Stimulated activated effector memory CD8-positive, alpha-beta T cell treated with anti-CD3 and anti-CD28 coated beads, Interleukin-12 subunit alpha, Interleukin-12 subunit beta, amount 100 ng/mL, for 72 hours (primary cell): ENCODE results near the gene ETV6.
A peak's percentile ranks its signal among the peaks of the same experiment; 100 is the strongest.

Experiments used
- ATAC-seq: fragments of 150-1000 bp; cut with Tn5 transposase; 2 replicates; pipeline ENCODE4 v1.10.0; 2021
- DNase-seq, 2 donors: peaks; one replicate each; pipeline ENCODE4 v3.0.0; 2021 to 2022; ENCODE audit warnings: low spot score in 2 of 2
- H3K27ac Mint-ChIP-seq: one replicate; pipeline ENCODE4 v1.8.0; 2022; ENCODE audit warnings: mild to moderate bottlenecking, mixed read lengths
- H3K36me3 Mint-ChIP-seq: one replicate; pipeline ENCODE4 v1.8.0; 2022; ENCODE audit warnings: mild to moderate bottlenecking, mixed read lengths
- H3K4me1 Mint-ChIP-seq: one replicate; pipeline ENCODE4 v1.8.0; 2022; ENCODE audit warnings: mixed read lengths
- H3K4me3 Mint-ChIP-seq: one replicate; pipeline ENCODE4 v1.8.0; 2022; ENCODE audit warnings: mild to moderate bottlenecking, mixed read lengths
- H3K9me3 Mint-ChIP-seq: one replicate; pipeline ENCODE4 v1.8.0; 2022; ENCODE audit warnings: mixed read lengths

The ETV6 gene

GRCh38 chr12:11778713-11779685 is 129.5 kb downstream of the ETV6 start:
- Mint-ChIP-seq H3K36me3 (peaks cover 39% of the 10 kb centered on the region), H3K4me1 (peaks cover 44% of the 10 kb centered on the region), H3K27ac (peak overlapping the region; percentile 59), H3K9me3 (no peaks in the 10 kb centered on the region), H3K4me3 (peak overlapping the region; percentile 14)
- DNase-seq (no peak), ATAC-seq (peak; percentile 16)

GRCh38 chr12:11780521-11781101 is 131.1 kb downstream of the ETV6 start:
- peaks cover 32% of the 10 kb centered on the region for H3K36me3 Mint-ChIP-seq
- no peak for ATAC-seq
- H3K4me3 Mint-ChIP-seq: no peak overlapping the region
- H3K27ac Mint-ChIP-seq: no peak overlapping the region
- no peaks in the 10 kb centered on the region for H3K9me3 Mint-ChIP-seq
- peaks cover 45% of the 10 kb centered on the region for H3K4me1 Mint-ChIP-seq
- DNase-seq: no peak

- DNase-seq (no peak), ATAC-seq (no peak)
- H3K27ac Mint-ChIP-seq: peak overlapping the region; percentile 3
- peaks cover 39% of the 10 kb centered on the region for H3K4me1 Mint-ChIP-seq
- H3K9me3 Mint-ChIP-seq: no peaks in the 10 kb centered on the region
- H3K36me3 Mint-ChIP-seq: peaks cover 11% of the 10 kb centered on the region
- H3K4me3 Mint-ChIP-seq: no peak overlapping the region
Measured at GRCh38 chr12:11782914-11783420, 133.5 kb downstream of the ETV6 start.

GRCh38 chr12:11785712-11786111 is 136.2 kb downstream of the ETV6 start:
- H3K36me3 Mint-ChIP-seq: peaks cover 15% of the 10 kb centered on the region
- H3K27ac Mint-ChIP-seq: no peak overlapping the region
- ATAC-seq (no peak), DNase-seq (no peak)
- H3K4me1 Mint-ChIP-seq: peaks cover 37% of the 10 kb centered on the region
- no peaks in the 10 kb centered on the region for H3K9me3 Mint-ChIP-seq
- no peak overlapping the region for H3K4me3 Mint-ChIP-seq

- Mint-ChIP-seq H3K9me3 (no peaks in the 10 kb centered on the region), H3K36me3 (peaks cover 26% of the 10 kb centered on the region), H3K4me3 (no peak overlapping the region), H3K27ac (no peak overlapping the region), H3K4me1 (peaks cover 42% of the 10 kb centered on the region)
- ATAC-seq (no peak), DNase-seq (no peak)
Measured at GRCh38 chr12:11786638-11787365, 137.3 kb downstream of the ETV6 start.

GRCh38 chr12:11787437-11787836 is 138.0 kb downstream of the ETV6 start:
- H3K27ac Mint-ChIP-seq: peak overlapping the region; percentile 21
- DNase-seq (no peak), ATAC-seq (no peak)
- no peaks in the 10 kb centered on the region for H3K9me3 Mint-ChIP-seq
- peaks cover 42% of the 10 kb centered on the region for H3K4me1 Mint-ChIP-seq
- H3K4me3 Mint-ChIP-seq: no peak overlapping the region
- H3K36me3 Mint-ChIP-seq: peaks cover 29% of the 10 kb centered on the region

GRCh38 chr12:11787933-11788849 is 138.7 kb downstream of the ETV6 start:
- ATAC-seq (no peak), DNase-seq (no peak)
- Mint-ChIP-seq H3K9me3 (no peaks in the 10 kb centered on the region), H3K36me3 (peaks cover 32% of the 10 kb centered on the region), H3K27ac (peak overlapping the region; percentile 21), H3K4me1 (peaks cover 36% of the 10 kb centered on the region), H3K4me3 (no peak overlapping the region)

- Mint-ChIP-seq H3K9me3 (no peaks in the 10 kb centered on the region), H3K4me1 (peaks cover 61% of the 10 kb centered on the region), H3K36me3 (peaks cover 36% of the 10 kb centered on the region), H3K4me3 (no peak overlapping the region), H3K27ac (no peak overlapping the region)
- ATAC-seq (no peak), DNase-seq (no peak)
Measured at GRCh38 chr12:11793921-11794710, 144.6 kb downstream of the ETV6 start.

- no peak overlapping the region for H3K27ac Mint-ChIP-seq
Measured at GRCh38 chr12:11794751-11795150, 145.3 kb downstream of the ETV6 start.

GRCh38 chr12:11795192-11795912 is 145.9 kb downstream of the ETV6 start:
- no peak for ATAC-seq
- Mint-ChIP-seq H3K9me3 (no peaks in the 10 kb centered on the region), H3K27ac (no peak overlapping the region)

More at GRCh38 chr12:11794751-11795150, 145.3 kb downstream of the ETV6 start:
- no peak for ATAC-seq
- H3K9me3 Mint-ChIP-seq: no peaks in the 10 kb centered on the region
- H3K4me3 Mint-ChIP-seq: no peak overlapping the region
- peaks cover 58% of the 10 kb centered on the region for H3K4me1 Mint-ChIP-seq
- H3K36me3 Mint-ChIP-seq: peaks cover 31% of the 10 kb centered on the region
- DNase-seq: no peak

GRCh38 chr12:11795913-11796459 is 146.5 kb downstream of the ETV6 start:
- peaks cover 31% of the 10 kb centered on the region for H3K36me3 Mint-ChIP-seq
- H3K9me3 Mint-ChIP-seq: no peaks in the 10 kb centered on the region
- ATAC-seq (no peak), DNase-seq (no peak)
- H3K4me3 Mint-ChIP-seq: no peak overlapping the region
- peaks cover 57% of the 10 kb centered on the region for H3K4me1 Mint-ChIP-seq
- H3K27ac Mint-ChIP-seq: peak overlapping the region; percentile 2

More at GRCh38 chr12:11795192-11795912, 145.9 kb downstream of the ETV6 start:
- no peak for DNase-seq
- peaks cover 32% of the 10 kb centered on the region for H3K36me3 Mint-ChIP-seq
- peaks cover 56% of the 10 kb centered on the region for H3K4me1 Mint-ChIP-seq
- H3K4me3 Mint-ChIP-seq: no peak overlapping the region

- H3K4me3 Mint-ChIP-seq: no peak overlapping the region
- peak overlapping the region; percentile 2 for H3K27ac Mint-ChIP-seq
- peaks cover 20% of the 10 kb centered on the region for H3K36me3 Mint-ChIP-seq
- ATAC-seq (no peak), DNase-seq (no peak)
- H3K9me3 Mint-ChIP-seq: no peaks in the 10 kb centered on the region
- H3K4me1 Mint-ChIP-seq: peaks cover 58% of the 10 kb centered on the region
Measured at GRCh38 chr12:11797317-11797913, 147.9 kb downstream of the ETV6 start.
